GM21367 (cell line): ENCODE measurements around the gene ZNF780B.
"Not testable (repeated sequence)": the region's sequence is repeated elsewhere in the genome, so short reads cannot be mapped to it uniquely, and the experiment has no call there.

Experiments
- ATAC-seq: cut with Tn5 transposase; IDR thresholded peaks from one replicate; pipeline ENCODE4 v1.9.1; 2021; ENCODE audit not compliant: unreplicated experiment

The ZNF780B gene

GRCh38 chr19:40041718-40042117 is 14.3 kb downstream of the ZNF780B start:
- not testable (repeated sequence) for ATAC-seq

GRCh38 chr19:40038047-40038446 is 18.0 kb downstream of the ZNF780B start:
- ATAC-seq = not testable (repeated sequence)

GRCh38 chr19:40035996-40036395 is 20.0 kb downstream of the ZNF780B start:
- no peak for ATAC-seq

- no peak for ATAC-seq
Observed at GRCh38 chr19:40033989-40034560, 22.0 kb downstream of the ZNF780B start.

GRCh38 chr19:40026597-40026970 is 29.4 kb downstream of the ZNF780B start:
- no peak for ATAC-seq

- no peak for ATAC-seq
Observed at GRCh38 chr19:40025938-40026596, 30.0 kb downstream of the ZNF780B start.

- no peak for ATAC-seq
Observed at GRCh38 chr19:40023969-40024368, 32.1 kb downstream of the ZNF780B start.

- no peak for ATAC-seq
Observed at GRCh38 chr19:40013991-40014390, 42.0 kb downstream of the ZNF780B start.

GRCh38 chr19:40009674-40010073 is 46.4 kb downstream of the ZNF780B start:
- no peak for ATAC-seq

- no peak for ATAC-seq
Observed at GRCh38 chr19:40006273-40006691, 49.7 kb downstream of the ZNF780B start.

- no peak for ATAC-seq
Observed at GRCh38 chr19:40005691-40006272, 50.2 kb downstream of the ZNF780B start.

- ATAC-seq = no peak
Observed at GRCh38 chr19:39998501-39998900, 57.5 kb downstream of the ZNF780B start.

GRCh38 chr19:39997638-39998216 is 58.3 kb downstream of the ZNF780B start:
- ATAC-seq = no peak

GRCh38 chr19:39996811-39997637 is 59.0 kb downstream of the ZNF780B start, which contains the start of gene ZNF546:
Gene ZNF546 (plus strand): TSS chr19:39997060. CDS start chr19:39998327, 1,267 bp downstream.
- ATAC-seq = no peak

- ATAC-seq = no peak
Observed at GRCh38 chr19:39996218-39996810, 59.7 kb downstream of the ZNF780B start.

GRCh38 chr19:39995794-39996193 is 60.2 kb downstream of the ZNF780B start:
- ATAC-seq = no peak

- no peak for ATAC-seq
Observed at GRCh38 chr19:39994361-39994760, 61.7 kb downstream of the ZNF780B start.

- no peak for ATAC-seq
Observed at GRCh38 chr19:39993605-39994004, 62.4 kb downstream of the ZNF780B start.

GRCh38 chr19:39987596-39987995 is 68.4 kb downstream of the ZNF780B start:
- no peak for ATAC-seq

GRCh38 chr19:39987167-39987566 is 68.9 kb downstream of the ZNF780B start:
- no peak for ATAC-seq

GRCh38 chr19:39986643-39987042 is 69.4 kb downstream of the ZNF780B start:
- no peak for ATAC-seq
